NCI-H526 treated with DMSO at 0.1 percent for 48 hours (cell line): ENCODE data around the gene ZSWIM5.
"Not testable (repeated sequence)": the region's sequence is repeated elsewhere in the genome, so short reads cannot be mapped to it uniquely, and the experiment has no call there.

Experiments used
- DNase-seq: peaks from one replicate; lab custom pipeline; 2025; lab: John Stamatoyannopoulos, UW

ZSWIM5 gene

GRCh38 chr1:45200906-45201500, 5.4 kb downstream of the ZSWIM5 start:
- no peak for DNase-seq

GRCh38 chr1:45200435-45200834, 6.0 kb downstream of the ZSWIM5 start:
- no peak for DNase-seq

- DNase-seq, result no peak
Observed at GRCh38 chr1:45198185-45198584, 8.2 kb downstream of the ZSWIM5 start.

- no peak for DNase-seq
Observed at GRCh38 chr1:45196863-45197262, 9.5 kb downstream of the ZSWIM5 start.

GRCh38 chr1:45191418-45191783, 15.0 kb downstream of the ZSWIM5 start:
- DNase-seq, result no peak

- DNase-seq, result no peak
Observed at GRCh38 chr1:45187725-45188124, 18.7 kb downstream of the ZSWIM5 start.

- DNase-seq, result not testable (repeated sequence)
Observed at GRCh38 chr1:45179918-45180519, 26.4 kb downstream of the ZSWIM5 start.

GRCh38 chr1:45177452-45177851, 29.0 kb downstream of the ZSWIM5 start:
- DNase-seq, result no peak

GRCh38 chr1:45172764-45173163, 33.6 kb downstream of the ZSWIM5 start:
- DNase-seq, result no peak

GRCh38 chr1:45172005-45172404, 34.4 kb downstream of the ZSWIM5 start:
- no peak for DNase-seq

GRCh38 chr1:45171575-45171974, 34.8 kb downstream of the ZSWIM5 start:
- no peak for DNase-seq

GRCh38 chr1:45170151-45170742, 36.2 kb downstream of the ZSWIM5 start:
- DNase-seq, result no peak

- DNase-seq, result not testable (repeated sequence)
Observed at GRCh38 chr1:45167947-45168346, 38.5 kb downstream of the ZSWIM5 start.

GRCh38 chr1:45164307-45164706, 42.1 kb downstream of the ZSWIM5 start:
- DNase-seq, result not testable (repeated sequence)

- not testable (repeated sequence) for DNase-seq
Observed at GRCh38 chr1:45163111-45163510, 43.3 kb downstream of the ZSWIM5 start.

- DNase-seq, result not testable (repeated sequence)
Observed at GRCh38 chr1:45162041-45163035, 44.1 kb downstream of the ZSWIM5 start.

- no peak for DNase-seq
Observed at GRCh38 chr1:45155957-45156356, 50.4 kb downstream of the ZSWIM5 start.

GRCh38 chr1:45155423-45155822, 51.0 kb downstream of the ZSWIM5 start:
- DNase-seq, result no peak

- no peak for DNase-seq
Observed at GRCh38 chr1:45152126-45152525, 54.3 kb downstream of the ZSWIM5 start.

- no peak for DNase-seq
Observed at GRCh38 chr1:45148209-45148825, 58.1 kb downstream of the ZSWIM5 start.

GRCh38 chr1:45146833-45147232, 59.6 kb downstream of the ZSWIM5 start:
- no peak for DNase-seq
